ENCODE results near the gene MCM9.

MCM9 gene

GRCh38 chr6:118860880-118861279, 74.1 kb downstream of the MCM9 start:
- TF ChIP-seq CTCF (IDR thresholded peaks at IDR 0.05; ENCODE audit: control extremely low read depth, extremely low read depth, low read depth, missing control alignments), result no peak
- no peak for DNase-seq (ENCODE audit: extremely low spot score)
- ChIA-PET CTCF (interaction anchor here (1.1 to 2.1 kb wide), 7 partner anchors 13 to 39 kb away, joined by 3 to 7 read pairs (median 3); no protein-coding TSS in a partner anchor), POLR2A (no interaction called here)

- ChIA-PET CTCF (interaction anchor here (1.2 to 2.1 kb wide), 5 partner anchors 13 to 38 kb away, joined by 3 to 7 read pairs (median 3); no protein-coding TSS in a partner anchor), POLR2A (no interaction called here)
- TF ChIP-seq CTCF (IDR thresholded peaks at IDR 0.05; ENCODE audit: control extremely low read depth, extremely low read depth, low read depth, missing control alignments), result no peak
- DNase-seq (ENCODE audit: extremely low spot score), result no peak
These were observed 74.6 kb downstream of the MCM9 start for GRCh38 chr6:118860363-118860762.

GRCh38 chr6:118859517-118860064, 75.4 kb downstream of the MCM9 start:
- TF ChIP-seq CTCF (IDR thresholded peaks at IDR 0.05; ENCODE audit: control extremely low read depth, extremely low read depth, low read depth, missing control alignments), result no peak
- CTCF ChIA-PET, result interaction anchor here (1.1 to 1.3 kb wide), 3 partner anchors 14 to 60 kb away, joined by 3 read pairs; no protein-coding TSS in a partner anchor
- POLR2A ChIA-PET, result no interaction called here
- no peak for DNase-seq (ENCODE audit: extremely low spot score)

GRCh38 chr6:118856301-118856700, 78.7 kb downstream of the MCM9 start:
- ChIA-PET POLR2A (no interaction called here), CTCF (interaction anchor here (1.1 to 1.3 kb wide), 2 partner anchors 11 to 21 kb away, joined by 3 to 5 read pairs; no protein-coding TSS in a partner anchor)
- no peak for TF ChIP-seq CTCF (IDR thresholded peaks at IDR 0.05; ENCODE audit: control extremely low read depth, extremely low read depth, low read depth, missing control alignments)
- no peak for DNase-seq (ENCODE audit: extremely low spot score)

GRCh38 chr6:118853408-118853807, 81.6 kb downstream of the MCM9 start:
- no peak for DNase-seq (ENCODE audit: extremely low spot score)
- TF ChIP-seq CTCF (IDR thresholded peaks at IDR 0.05; ENCODE audit: control extremely low read depth, extremely low read depth, low read depth, missing control alignments), result no peak
- ChIA-PET POLR2A (no interaction called here), CTCF (interaction anchor here (0.6 to 2.1 kb wide), 4 partner anchors 12 to 1289 kb away, joined by 3 to 10 read pairs (median 4); no protein-coding TSS in a partner anchor)

GRCh38 chr6:118844915-118845314, 90.0 kb downstream of the MCM9 start:
- ChIA-PET POLR2A (interaction anchor here (1.5 kb wide), 1 partner anchor 37 kb away, joined by 4 read pairs; no protein-coding TSS in a partner anchor), CTCF (interaction anchor here (0.8 to 1.4 kb wide), 8 partner anchors 10 to 280 kb away, joined by 3 to 7 read pairs (median 4); no protein-coding TSS in a partner anchor)
- TF ChIP-seq CTCF (IDR thresholded peaks at IDR 0.05; ENCODE audit: control extremely low read depth, extremely low read depth, low read depth, missing control alignments), result no peak
- peak; percentile 23 for DNase-seq (ENCODE audit: extremely low spot score)
